ENCODE results near the gene FRMPD2.
"Not testable (repeated sequence)": the region's sequence is repeated elsewhere in the genome, so short reads cannot be mapped to it uniquely, and the experiment has no call there.

FRMPD2 gene

DNA sequence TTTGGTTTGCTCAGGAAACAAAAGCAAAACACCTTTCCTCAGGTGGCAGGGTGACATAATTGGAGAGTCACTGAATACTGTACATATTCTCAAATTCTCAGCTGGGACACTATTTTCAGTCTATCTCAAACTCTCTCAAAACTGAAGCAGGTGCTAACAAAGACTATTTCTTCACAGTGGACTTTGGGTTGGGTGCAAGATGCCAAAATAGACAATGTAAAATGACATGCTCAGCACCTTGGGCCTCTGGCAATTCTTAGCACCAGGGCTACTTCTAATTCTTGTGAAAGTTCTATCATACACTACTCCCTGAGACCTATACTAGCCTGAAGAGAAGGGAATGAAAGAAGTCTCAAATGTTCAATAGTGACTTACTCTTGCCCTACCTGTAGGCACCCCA is 151.9 kb downstream of the FRMPD2 start:
- DNase-seq (ENCODE audit: low read depth) = not testable (repeated sequence)

DNA sequence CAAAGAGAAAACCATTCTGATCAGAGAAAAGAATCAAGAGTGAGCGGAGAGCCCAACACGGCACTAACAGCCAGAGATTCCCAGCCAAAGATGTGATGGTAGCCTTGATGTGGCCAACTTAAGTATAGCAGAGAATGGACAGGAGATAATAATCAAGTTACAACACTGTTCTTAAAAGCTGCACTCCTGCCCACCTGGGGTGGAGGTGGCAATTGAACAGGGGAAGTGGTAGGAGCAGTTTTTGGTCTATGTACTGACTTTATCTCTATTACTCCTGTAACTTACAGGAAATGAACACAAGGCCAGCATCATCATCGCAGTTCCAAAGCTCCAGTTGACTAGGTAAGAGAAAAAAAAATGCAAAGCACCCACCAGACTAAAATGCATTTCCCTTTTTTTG is 164.2 kb downstream of the FRMPD2 start:
- not testable (repeated sequence) for DNase-seq (ENCODE audit: low read depth)

All from fibroblast of the conjunctiva (primary cell).